ENCODE measurements around the gene IP6K1.

DNA sequence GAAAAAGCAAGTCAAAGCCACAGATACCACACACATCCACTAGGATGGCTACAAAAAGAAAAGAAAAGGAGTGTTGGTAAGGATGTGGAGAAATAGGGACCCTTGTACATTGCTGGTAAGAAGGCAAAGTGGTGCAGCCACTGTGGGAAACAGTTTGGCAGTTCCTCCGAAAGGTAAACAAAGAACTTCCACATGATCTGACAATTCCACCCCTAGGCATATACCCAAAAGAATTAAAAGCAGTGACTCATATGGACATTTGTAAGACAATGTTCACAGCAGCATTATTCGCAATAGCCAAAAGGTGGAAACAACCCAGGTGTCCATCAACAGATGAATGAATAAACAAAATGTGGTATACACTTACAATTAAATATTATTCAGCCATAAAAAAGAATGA lies 40.4 kb downstream of the IP6K1 start:
- TF ChIP-seq TOX (CRISPR knock-in tag; IDR thresholded peaks at IDR 0.05; ENCODE audit: borderline replicate concordance) (no peak), ARNTL (CRISPR knock-in tag; IDR thresholded peaks at IDR 0.05; ENCODE audit: borderline replicate concordance, low read depth) (no peak), ZNF70 (CRISPR knock-in tag; IDR thresholded peaks at IDR 0.05) (no peak)

Measured in SK-N-SH treated with all-trans-retinoic acid at 6 μM for 48 hours (cell line).